A549 (cell line): ENCODE results near the gene EXOC1. TPM values are rescaled to one million over a fixed set of nuclear protein-coding genes. Genes with fewer than 3 reads are reported as not detected.

Experiments used
- ATAC-seq, 2 experiments: fragments of 200-7000 bp in 1 of 2; fragments of >200 bp in 1 of 2; cut with Nextera tagmentation in 1 of 2; cut with Tn5 transposase in 1 of 2; 3 replicates each; pipeline versions ENCODE4 v1.8.0 to v1.9.1; 2018 to 2020; ENCODE audit warnings: mild to moderate bottlenecking in 1 of 2, moderate library complexity in 1 of 2
- CTCF ChIA-PET: fragments of 300-600 bp; sonication (Branson Sonifier 250); formaldehyde crosslinking; extraction: SDS; loops from one replicate; lab custom pipeline; 2021; ENCODE audit warnings: antibody characterized with exemption, inconsistent platforms; lab: Yijun Ruan, JAX
- POLR2A ChIA-PET: fragments of 350-600 bp; formaldehyde crosslinking; extraction: SDS; loops from one replicate; lab custom pipeline; 2021; ENCODE audit warnings: antibody characterized with exemption, inconsistent platforms; lab: Yijun Ruan, JAX
- DNase-seq, 2 experiments: peaks; one replicate each; pipeline versions ENCODE4 v3.0.0 to v3.0.0-alpha.2; 2011 to 2016; ENCODE audit warnings: low read depth in 1 of 2, low spot score in 1 of 2
- FAIRE-seq: peaks from 2 replicates; lab custom pipeline; 2011; peaks lifted over from hg19 to GRCh38; lab: Jason Lieb, UNC
- H3K27ac ChIP-seq, 2 experiments: fragments of >200 bp; sonication (Bioruptor Twin); formaldehyde crosslinking; 3 replicates each; pipeline ENCODE4 v1.5.1; 2016 to 2017
- H3K4me1 ChIP-seq: fragments of >200 bp; sonication (Bioruptor Twin); formaldehyde crosslinking; 3 replicates; pipeline ENCODE4 v1.6.1; 2016
- H3K4me2 ChIP-seq: fragments of >200 bp; sonication (Bioruptor Twin); formaldehyde crosslinking; 3 replicates; pipeline ENCODE4 v1.6.1; 2016
- H3K4me3 ChIP-seq: fragments of >200 bp; sonication (Bioruptor Twin); formaldehyde crosslinking; 3 replicates; pipeline ENCODE4 v1.5.1; 2016
- H3K9me3 ChIP-seq: fragments of >200 bp; sonication (Bioruptor Twin); formaldehyde crosslinking; 3 replicates; pipeline ENCODE4 v1.6.1; 2016
- CBX2 ChIP-seq: fragments of 200-600 bp; sonication (generic); IDR thresholded peaks from 2 replicates; pipeline ENCODE4 v1.6.1; 2016; ENCODE audit warnings: low read depth, mild to moderate bottlenecking, borderline replicate concordance
- CBX8 ChIP-seq: fragments of 200-600 bp; sonication (generic); IDR thresholded peaks from 2 replicates; pipeline ENCODE4 v1.6.1; 2016
- CTCF ChIP-seq: fragments of >200 bp; sonication (Bioruptor Twin); formaldehyde crosslinking; IDR thresholded peaks from 3 replicates; pipeline ENCODE4 v1.5.1; 2016
- EHF ChIP-seq: fragments of 250-450 bp; sonication (Bioruptor Pico); IDR thresholded peaks from 2 replicates; pipeline ENCODE4 v1.5.0; 2020; ENCODE audit warnings: mild to moderate bottlenecking
- EP300 ChIP-seq, 2 experiments: fragments of >200 bp; sonication (Bioruptor Twin); formaldehyde crosslinking; IDR thresholded peaks; 2 replicates in 1 of 2; 3 replicates in 1 of 2; pipeline ENCODE4 v1.6.1; 2016 to 2017
- ESRRA ChIP-seq: fragments of 150-350 bp; IDR thresholded peaks from 2 replicates; pipeline ENCODE4 v1.6.1; 2014; ENCODE audit warnings: mild to moderate bottlenecking, low read length, borderline replicate concordance
- FOSL2 ChIP-seq, 2 experiments: fragments of 450-650 bp in 1 of 2; fragments of >200 bp in 1 of 2; sonication (Bioruptor Twin) in 1 of 2; formaldehyde crosslinking; IDR thresholded peaks; 2 replicates each; pipeline versions ENCODE4 v1.5.0 to v1.6.1; 2016 to 2020; ENCODE audit warnings: mild to moderate bottlenecking in 1 of 2, moderate library complexity in 1 of 2
- GATA3 ChIP-seq: IDR thresholded peaks from 2 replicates; pipeline ENCODE4 v1.6.1; 2012; ENCODE audit warnings: borderline replicate concordance
- JUN ChIP-seq, 2 experiments: fragments of >200 bp; sonication (Bioruptor Twin); formaldehyde crosslinking; IDR thresholded peaks; 2 replicates in 1 of 2; 3 replicates in 1 of 2; pipeline ENCODE4 v1.6.1; 2016 to 2017
- MAZ ChIP-seq: fragments of 150-350 bp; IDR thresholded peaks from 2 replicates; pipeline ENCODE4 v1.6.1; 2014; ENCODE audit warnings: antibody characterized with exemption, low read depth, low read length, borderline replicate concordance
- MYC ChIP-seq: IDR thresholded peaks from 2 replicates; pipeline ENCODE4 v1.6.1; 2012; ENCODE audit warnings: mild to moderate bottlenecking, inconsistent platforms, low read length, improper control_type of control experiment, borderline replicate concordance
- POLR2AphosphoS2 ChIP-seq: conservative IDR thresholded peaks from 2 replicates; pipeline ENCODE4 v1.6.1; 2012; ENCODE audit warnings: low read length, improper control_type of control experiment, inconsistent platforms
- RAD21 ChIP-seq, 2 experiments: fragments of >200 bp in 1 of 2; sonication (Bioruptor Twin) in 1 of 2; formaldehyde crosslinking in 1 of 2; IDR thresholded peaks in 1 of 2; conservative IDR thresholded peaks in 1 of 2; 2 replicates in 1 of 2; 3 replicates in 1 of 2; pipeline ENCODE4 v1.6.1; 2012 to 2018; ENCODE audit warnings: inconsistent platforms in 1 of 2
- RARB ChIP-seq: fragments of 250-450 bp; sonication (Bioruptor Pico); IDR thresholded peaks from 2 replicates; pipeline ENCODE4 v1.8.0; 2021; ENCODE audit warnings: mild to moderate bottlenecking, moderate library complexity
- RCOR1 ChIP-seq: fragments of 150-350 bp; IDR thresholded peaks from 2 replicates; pipeline ENCODE4 v1.6.1; 2014; ENCODE audit warnings: antibody characterized with exemption, low read length, low read depth
- ZNF302 ChIP-seq: fragments of 250-450 bp; sonication (Bioruptor Pico); IDR thresholded peaks from 2 replicates; pipeline ENCODE4 v1.9.0; 2021; ENCODE audit warnings: inconsistent platforms, mild to moderate bottlenecking, moderate library complexity
- WGBS: methylation state at CpG from one replicate; pipeline ENCODE4 v1.1.6; 2017; ENCODE audit errors: missing lambda C conversion rate; 5-methylcytosine and 5-hydroxymethylcytosine counted together
- polyA plus RNA-seq, 4 experiments: library from polyadenylated mRNA; depleted of rRNA in 3 of 4; stranded (reverse); fragments of >200 nt; fragmentation: RNase III in 1 of 4; extraction: RNeasy Plus Mini Kit Qiagen cat#74134 plus additional on column Dnase treatment in 1 of 4; gene quantifications; 2 replicates in 3 of 4; 3 replicates in 1 of 4; pipeline ENCODE4 v1.2.3, GENCODE V29; 2011 to 2017
- TF ChIP-seq, protein P1 (sequence below): IDR thresholded peaks from 2 replicates; pipeline ENCODE4 v1.6.1; 2012
- TF ChIP-seq, protein P2 (sequence below): IDR thresholded peaks from 2 replicates; pipeline ENCODE4 v1.6.1; 2012
- TF ChIP-seq, protein P3 (sequence below): fragments of 200-600 bp; sonication (generic); IDR thresholded peaks from 2 replicates; pipeline ENCODE4 v1.6.1; 2016; ENCODE audit warnings: antibody characterized with exemption, mild to moderate bottlenecking, moderate library complexity

EXOC1 gene
- polyA plus RNA-seq, 2 of the 4 experiments (the other 2 are of a cell fraction): 12.8 to 22.4 TPM

GRCh38 chr4:55826986-55827385 is 26.5 kb upstream of the EXOC1 start (continued):
- TF ChIP-seq, protein P1, sequence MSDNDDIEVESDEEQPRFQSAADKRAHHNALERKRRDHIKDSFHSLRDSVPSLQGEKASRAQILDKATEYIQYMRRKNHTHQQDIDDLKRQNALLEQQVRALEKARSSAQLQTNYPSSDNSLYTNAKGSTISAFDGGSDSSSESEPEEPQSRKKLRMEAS: no peak
- TF ChIP-seq, protein P2, sequence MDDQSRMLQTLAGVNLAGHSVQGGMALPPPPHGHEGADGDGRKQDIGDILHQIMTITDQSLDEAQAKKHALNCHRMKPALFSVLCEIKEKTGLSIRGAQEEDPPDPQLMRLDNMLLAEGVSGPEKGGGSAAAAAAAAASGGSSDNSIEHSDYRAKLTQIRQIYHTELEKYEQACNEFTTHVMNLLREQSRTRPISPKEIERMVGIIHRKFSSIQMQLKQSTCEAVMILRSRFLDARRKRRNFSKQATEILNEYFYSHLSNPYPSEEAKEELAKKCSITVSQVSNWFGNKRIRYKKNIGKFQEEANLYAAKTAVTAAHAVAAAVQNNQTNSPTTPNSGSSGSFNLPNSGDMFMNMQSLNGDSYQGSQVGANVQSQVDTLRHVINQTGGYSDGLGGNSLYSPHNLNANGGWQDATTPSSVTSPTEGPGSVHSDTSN: no peak
- TF ChIP-seq CTCF (no peak), MYC (no peak), JUN (IDR thresholded peaks at IDR 0.05) (no peak)

- ChIA-PET POLR2A (no interaction called here), CTCF (no interaction called here)
- Histone ChIP-seq H3K27ac (no peak overlapping the region), H3K4me2 (no peak overlapping the region), H3K9me3 (no peaks in the 10 kb centered on the region), H3K4me1 (no peaks in the 10 kb centered on the region), H3K4me3 (no peak overlapping the region)
- FAIRE-seq (no peak), ATAC-seq (no peak), DNase-seq (no peak)
- TF ChIP-seq, protein P3, sequence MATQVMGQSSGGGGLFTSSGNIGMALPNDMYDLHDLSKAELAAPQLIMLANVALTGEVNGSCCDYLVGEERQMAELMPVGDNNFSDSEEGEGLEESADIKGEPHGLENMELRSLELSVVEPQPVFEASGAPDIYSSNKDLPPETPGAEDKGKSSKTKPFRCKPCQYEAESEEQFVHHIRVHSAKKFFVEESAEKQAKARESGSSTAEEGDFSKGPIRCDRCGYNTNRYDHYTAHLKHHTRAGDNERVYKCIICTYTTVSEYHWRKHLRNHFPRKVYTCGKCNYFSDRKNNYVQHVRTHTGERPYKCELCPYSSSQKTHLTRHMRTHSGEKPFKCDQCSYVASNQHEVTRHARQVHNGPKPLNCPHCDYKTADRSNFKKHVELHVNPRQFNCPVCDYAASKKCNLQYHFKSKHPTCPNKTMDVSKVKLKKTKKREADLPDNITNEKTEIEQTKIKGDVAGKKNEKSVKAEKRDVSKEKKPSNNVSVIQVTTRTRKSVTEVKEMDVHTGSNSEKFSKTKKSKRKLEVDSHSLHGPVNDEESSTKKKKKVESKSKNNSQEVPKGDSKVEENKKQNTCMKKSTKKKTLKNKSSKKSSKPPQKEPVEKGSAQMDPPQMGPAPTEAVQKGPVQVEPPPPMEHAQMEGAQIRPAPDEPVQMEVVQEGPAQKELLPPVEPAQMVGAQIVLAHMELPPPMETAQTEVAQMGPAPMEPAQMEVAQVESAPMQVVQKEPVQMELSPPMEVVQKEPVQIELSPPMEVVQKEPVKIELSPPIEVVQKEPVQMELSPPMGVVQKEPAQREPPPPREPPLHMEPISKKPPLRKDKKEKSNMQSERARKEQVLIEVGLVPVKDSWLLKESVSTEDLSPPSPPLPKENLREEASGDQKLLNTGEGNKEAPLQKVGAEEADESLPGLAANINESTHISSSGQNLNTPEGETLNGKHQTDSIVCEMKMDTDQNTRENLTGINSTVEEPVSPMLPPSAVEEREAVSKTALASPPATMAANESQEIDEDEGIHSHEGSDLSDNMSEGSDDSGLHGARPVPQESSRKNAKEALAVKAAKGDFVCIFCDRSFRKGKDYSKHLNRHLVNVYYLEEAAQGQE: no peak
- TF ChIP-seq CBX8 (no peak), EP300 (IDR thresholded peaks at IDR 0.05) (no peak), CBX2 (no peak), ZNF302 (CRISPR knock-in tag) (no peak), GATA3 (no peak)
- WGBS: 38% methylated on average over 2 of the region's 2 CpGs
Observed at GRCh38 chr4:55827582-55827981, 25.9 kb upstream of the EXOC1 start.

DNA sequence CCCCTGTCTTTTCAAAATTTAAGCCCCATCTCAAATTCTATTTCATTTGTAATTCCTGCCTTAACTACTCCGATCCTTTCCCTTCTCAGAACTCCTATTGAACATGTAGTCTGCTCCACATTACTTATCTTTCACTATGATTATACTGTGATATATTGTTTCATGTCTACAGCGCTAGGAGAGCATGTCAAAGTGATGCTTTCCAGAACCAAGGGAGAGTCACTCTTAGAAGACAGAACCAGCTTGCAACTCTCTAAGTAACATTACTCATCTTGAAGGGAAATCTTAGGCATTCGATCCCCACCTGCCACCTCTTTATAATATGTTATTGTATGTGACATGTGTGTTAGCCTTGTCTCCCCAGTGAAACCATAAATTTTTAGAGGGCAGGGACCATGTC is 23.4 kb upstream of the EXOC1 start:
- ChIA-PET CTCF (no interaction called here), POLR2A (no interaction called here)
- Histone ChIP-seq H3K9me3 (no peaks in the 10 kb centered on the region), H3K4me1 (no peaks in the 10 kb centered on the region), H3K27ac (no peak overlapping the region), H3K4me3 (no peak overlapping the region), H3K4me2 (no peak overlapping the region)
- TF ChIP-seq EP300 (IDR thresholded peaks at IDR 0.05) (no peak), POLR2AphosphoS2 (no peak), RCOR1 (no peak), FOSL2 (IDR thresholded peaks at IDR 0.05) (no peak), FOSL2 (CRISPR knock-in tag; IDR thresholded peaks at IDR 0.05) (no peak), ESRRA (no peak), RAD21 (conservative IDR thresholded peaks at IDR 0.05 in 1 of 2, IDR thresholded peaks at IDR 0.05 in 1 of 2) (no peak), MAZ (no peak), EHF (CRISPR knock-in tag) (no peak), RARB (CRISPR knock-in tag) (no peak)
- TF ChIP-seq, protein P2: no peak
- DNase-seq (no peak), ATAC-seq (no peak), FAIRE-seq (no peak)
- 18% methylated on average over 3 of the region's 3 CpGs for WGBS
